ENCODE results near the gene DNAJB5.

Gene DNAJB5

GRCh38 chr9:34996181-34996904, 6.8 kb downstream of the DNAJB5 start:
- TF ChIP-seq CTCF (conservative IDR thresholded peaks at IDR 0.05; ENCODE audit: low read depth, low read length), result no peak
- no peaks in the 10 kb centered on the region for H4K20me1 ChIP-seq (ENCODE audit: insufficient read depth)
- no peaks in the 10 kb centered on the region for H3K27me3 ChIP-seq (ENCODE audit: insufficient read depth, low read depth)
- H3K27ac ChIP-seq, result no peak overlapping the region
- H3K4me1 ChIP-seq (ENCODE audit: low read depth, poor library complexity, severe bottlenecking), result no peaks in the 10 kb centered on the region
- H3K4me3 ChIP-seq (IDR thresholded peaks at IDR 0.05; ENCODE audit: insufficient read depth, low read depth, low read length), result no peak overlapping the region
- no peak overlapping the region for H3K9ac ChIP-seq
- H2AFZ ChIP-seq (ENCODE audit: low read depth), result no peak overlapping the region
- no peaks in the 10 kb centered on the region for H3K36me3 ChIP-seq (ENCODE audit: insufficient read depth)
- H3K79me2 ChIP-seq (ENCODE audit: insufficient read depth, low read depth), result no peaks in the 10 kb centered on the region
- H3K4me2 ChIP-seq, result no peak overlapping the region

GRCh38 chr9:34996905-34997279, 7.3 kb downstream of the DNAJB5 start:
- Histone ChIP-seq H2AFZ (ENCODE audit: low read depth) (no peak overlapping the region), H3K4me1 (ENCODE audit: low read depth, poor library complexity, severe bottlenecking) (no peaks in the 10 kb centered on the region), H3K27ac (no peak overlapping the region), H3K36me3 (ENCODE audit: insufficient read depth) (no peaks in the 10 kb centered on the region), H3K9ac (no peak overlapping the region), H4K20me1 (ENCODE audit: insufficient read depth) (no peaks in the 10 kb centered on the region), H3K4me3 (IDR thresholded peaks at IDR 0.05; ENCODE audit: insufficient read depth, low read depth, low read length) (no peak overlapping the region), H3K79me2 (ENCODE audit: insufficient read depth, low read depth) (no peaks in the 10 kb centered on the region), H3K27me3 (ENCODE audit: insufficient read depth, low read depth) (no peaks in the 10 kb centered on the region), H3K4me2 (no peak overlapping the region)
- TF ChIP-seq CTCF (conservative IDR thresholded peaks at IDR 0.05; ENCODE audit: low read depth, low read length), result no peak

- H3K36me3 ChIP-seq (ENCODE audit: insufficient read depth), result no peaks in the 10 kb centered on the region
- H3K27me3 ChIP-seq (ENCODE audit: insufficient read depth, low read depth), result no peaks in the 10 kb centered on the region
- H3K9ac ChIP-seq, result no peak overlapping the region
- H3K27ac ChIP-seq, result no peak overlapping the region
- no peaks in the 10 kb centered on the region for H3K79me2 ChIP-seq (ENCODE audit: insufficient read depth, low read depth)
- H3K4me3 ChIP-seq (IDR thresholded peaks at IDR 0.05; ENCODE audit: insufficient read depth, low read depth, low read length), result no peak overlapping the region
- no peak overlapping the region for H2AFZ ChIP-seq (ENCODE audit: low read depth)
- no peaks in the 10 kb centered on the region for H3K4me1 ChIP-seq (ENCODE audit: low read depth, poor library complexity, severe bottlenecking)
- H4K20me1 ChIP-seq (ENCODE audit: insufficient read depth), result no peaks in the 10 kb centered on the region
- TF ChIP-seq CTCF (conservative IDR thresholded peaks at IDR 0.05; ENCODE audit: low read depth, low read length), result no peak
- H3K4me2 ChIP-seq, result no peak overlapping the region
Measured at GRCh38 chr9:34997379-34997781, 7.8 kb downstream of the DNAJB5 start.

GRCh38 chr9:34998266-34998665, 8.7 kb downstream of the DNAJB5 start:
- Histone ChIP-seq H3K4me1 (ENCODE audit: low read depth, poor library complexity, severe bottlenecking) (no peaks in the 10 kb centered on the region), H3K27me3 (ENCODE audit: insufficient read depth, low read depth) (no peaks in the 10 kb centered on the region), H3K79me2 (ENCODE audit: insufficient read depth, low read depth) (no peaks in the 10 kb centered on the region), H3K36me3 (ENCODE audit: insufficient read depth) (no peaks in the 10 kb centered on the region), H3K4me2 (no peak overlapping the region), H3K27ac (no peak overlapping the region), H3K4me3 (IDR thresholded peaks at IDR 0.05; ENCODE audit: insufficient read depth, low read depth, low read length) (no peak overlapping the region), H2AFZ (ENCODE audit: low read depth) (no peak overlapping the region), H3K9ac (no peak overlapping the region), H4K20me1 (ENCODE audit: insufficient read depth) (no peaks in the 10 kb centered on the region)
- TF ChIP-seq CTCF (conservative IDR thresholded peaks at IDR 0.05; ENCODE audit: low read depth, low read length), result no peak
